Osteoblast (primary cell): ENCODE data around the gene WDR75. TPM values are rescaled to one million over a fixed set of nuclear protein-coding genes. Genes with fewer than 3 reads are reported as not detected.

Source experiments
- DNase-seq: peaks from one replicate; pipeline ENCODE4 v3.0.0; 2011; ENCODE audit warnings: low spot score, mixed read lengths; ENCODE audit not compliant: insufficient read length; ENCODE audit errors: missing footprints
- H2AFZ ChIP-seq: 2 replicates; pipeline ENCODE4 v1.6.0; 2011; ENCODE audit warnings: mild to moderate bottlenecking, low read length
- H3K27ac ChIP-seq: 2 replicates; pipeline ENCODE4 v1.5.1; 2011; ENCODE audit warnings: mild to moderate bottlenecking, low read depth, low read length, moderate library complexity
- H3K27me3 ChIP-seq: 2 replicates; pipeline ENCODE4 v1.6.0; 2012; ENCODE audit warnings: mild to moderate bottlenecking, control low read depth, inconsistent platforms, low read length, moderate library complexity; ENCODE audit not compliant: insufficient read depth
- H3K36me3 ChIP-seq: 2 replicates; pipeline ENCODE4 v1.5.1; 2011; ENCODE audit warnings: mild to moderate bottlenecking, low read length, control low read depth, moderate library complexity; ENCODE audit not compliant: insufficient read depth
- H3K4me1 ChIP-seq: 2 replicates; pipeline ENCODE4 v1.5.1; 2011; ENCODE audit warnings: mild to moderate bottlenecking, low read length, control low read depth, moderate library complexity; ENCODE audit not compliant: insufficient read depth
- H3K4me2 ChIP-seq: 2 replicates; pipeline ENCODE4 v1.6.0; 2011; ENCODE audit warnings: mild to moderate bottlenecking, low read length; ENCODE audit not compliant: insufficient read depth
- H3K4me3 ChIP-seq: fragments of 200-600 bp; sonication (generic); 3 replicates; pipeline ENCODE4 v1.5.1; 2012; ENCODE audit warnings: mild to moderate bottlenecking, low read length, inconsistent platforms; ENCODE audit not compliant: insufficient read depth
- H3K79me2 ChIP-seq: 2 replicates; pipeline ENCODE4 v1.6.0; 2012; ENCODE audit warnings: mild to moderate bottlenecking, low read length, control low read depth, inconsistent platforms; ENCODE audit not compliant: insufficient read depth
- H3K9me3 ChIP-seq: 2 replicates; pipeline ENCODE4 v1.5.1; 2011; ENCODE audit warnings: low read depth, low read length, control low read depth
- H4K20me1 ChIP-seq: 2 replicates; pipeline ENCODE4 v1.6.0; 2012; ENCODE audit warnings: mild to moderate bottlenecking, low read length, control low read depth; ENCODE audit not compliant: insufficient read depth
- total RNA-seq: library from RNA; depleted of rRNA; stranded (reverse); fragments of >200 nt; gene quantifications from 2 replicates; pipeline ENCODE4 v1.2.3, GENCODE V29; 2012
- TF ChIP-seq, protein P1 (sequence below): IDR thresholded peaks from 2 replicates; pipeline ENCODE4 v1.5.1; 2011; ENCODE audit warnings: mild to moderate bottlenecking, low read depth, low read length, moderate library complexity; ENCODE audit errors: extremely low read depth

WDR75 gene
- total RNA-seq, 1 donor, result 36.2 TPM

DNA sequence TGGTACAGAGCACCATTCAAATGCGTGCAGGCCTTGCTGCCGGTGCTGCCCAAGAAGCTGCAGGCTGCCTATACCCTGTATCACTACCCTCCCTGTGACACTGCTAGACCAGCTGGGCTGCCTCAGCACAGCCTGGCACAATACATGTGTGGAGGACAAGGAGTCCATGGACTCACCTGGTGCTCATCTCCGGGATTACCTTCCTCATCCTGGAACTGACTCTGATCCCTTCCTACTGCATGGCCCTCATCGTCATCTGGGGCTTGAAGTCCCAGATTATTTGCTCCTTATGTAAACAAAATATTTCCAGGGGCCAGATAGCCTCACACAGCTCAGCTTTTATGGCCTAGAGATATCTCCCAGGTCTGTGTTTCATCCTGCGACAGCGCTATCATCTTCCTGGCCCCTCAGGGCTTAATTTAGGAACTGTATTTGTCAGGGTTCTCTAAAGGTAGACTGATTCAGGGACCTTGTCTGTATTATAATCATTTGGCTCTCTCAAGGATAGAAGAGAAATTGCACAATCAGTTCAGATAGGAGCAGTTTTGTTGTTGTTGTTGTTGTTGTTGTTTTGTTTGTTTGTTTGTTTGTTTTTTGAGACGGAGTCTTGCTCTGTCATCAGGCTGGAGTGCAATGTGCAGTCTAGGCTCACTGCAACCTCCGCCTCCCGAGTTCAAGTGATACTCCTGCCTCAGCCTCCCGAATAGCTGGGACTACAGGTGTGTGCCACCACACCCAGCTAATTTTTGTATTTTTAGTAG, 42.9 kb downstream of the WDR75 start:
- Histone ChIP-seq H3K9me3 (no peaks in the 10 kb centered on the region), H2AFZ (no peak overlapping the region), H3K27me3 (no peaks in the 10 kb centered on the region), H3K4me3 (no peak overlapping the region), H3K4me1 (no peaks in the 10 kb centered on the region), H4K20me1 (no peaks in the 10 kb centered on the region), H3K4me2 (no peak overlapping the region), H3K36me3 (no peaks in the 10 kb centered on the region), H3K27ac (no peak overlapping the region), H3K79me2 (no peaks in the 10 kb centered on the region)
- TF ChIP-seq, protein P1, sequence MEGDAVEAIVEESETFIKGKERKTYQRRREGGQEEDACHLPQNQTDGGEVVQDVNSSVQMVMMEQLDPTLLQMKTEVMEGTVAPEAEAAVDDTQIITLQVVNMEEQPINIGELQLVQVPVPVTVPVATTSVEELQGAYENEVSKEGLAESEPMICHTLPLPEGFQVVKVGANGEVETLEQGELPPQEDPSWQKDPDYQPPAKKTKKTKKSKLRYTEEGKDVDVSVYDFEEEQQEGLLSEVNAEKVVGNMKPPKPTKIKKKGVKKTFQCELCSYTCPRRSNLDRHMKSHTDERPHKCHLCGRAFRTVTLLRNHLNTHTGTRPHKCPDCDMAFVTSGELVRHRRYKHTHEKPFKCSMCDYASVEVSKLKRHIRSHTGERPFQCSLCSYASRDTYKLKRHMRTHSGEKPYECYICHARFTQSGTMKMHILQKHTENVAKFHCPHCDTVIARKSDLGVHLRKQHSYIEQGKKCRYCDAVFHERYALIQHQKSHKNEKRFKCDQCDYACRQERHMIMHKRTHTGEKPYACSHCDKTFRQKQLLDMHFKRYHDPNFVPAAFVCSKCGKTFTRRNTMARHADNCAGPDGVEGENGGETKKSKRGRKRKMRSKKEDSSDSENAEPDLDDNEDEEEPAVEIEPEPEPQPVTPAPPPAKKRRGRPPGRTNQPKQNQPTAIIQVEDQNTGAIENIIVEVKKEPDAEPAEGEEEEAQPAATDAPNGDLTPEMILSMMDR, result no peak
- peak; percentile 25 for DNase-seq

DNA sequence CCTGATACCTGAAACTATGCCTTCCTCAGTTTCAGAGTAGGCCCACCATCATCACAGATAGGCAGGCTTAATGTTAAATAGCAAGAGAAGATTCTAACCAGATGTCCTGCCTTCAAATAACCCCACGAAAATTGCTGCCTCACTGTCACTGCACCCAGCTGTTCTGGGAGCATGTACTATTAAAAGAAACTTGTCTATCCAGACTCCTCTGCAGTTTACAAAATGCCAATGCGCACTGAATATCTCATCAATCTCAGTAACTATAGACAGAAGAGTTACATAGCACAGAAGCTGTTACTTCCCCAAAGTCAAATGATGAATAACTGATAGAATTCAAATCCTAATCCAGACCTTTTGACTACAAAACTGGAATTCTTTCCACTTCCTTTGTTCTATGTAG, 43.9 kb downstream of the WDR75 start:
- Histone ChIP-seq H3K36me3 (no peaks in the 10 kb centered on the region), H3K4me3 (no peak overlapping the region), H3K27ac (no peak overlapping the region), H2AFZ (no peak overlapping the region), H3K4me1 (no peaks in the 10 kb centered on the region), H4K20me1 (no peaks in the 10 kb centered on the region), H3K27me3 (no peaks in the 10 kb centered on the region), H3K9me3 (no peaks in the 10 kb centered on the region), H3K79me2 (no peaks in the 10 kb centered on the region), H3K4me2 (no peak overlapping the region)
- TF ChIP-seq, protein P1, result no peak
- no peak for DNase-seq

DNA sequence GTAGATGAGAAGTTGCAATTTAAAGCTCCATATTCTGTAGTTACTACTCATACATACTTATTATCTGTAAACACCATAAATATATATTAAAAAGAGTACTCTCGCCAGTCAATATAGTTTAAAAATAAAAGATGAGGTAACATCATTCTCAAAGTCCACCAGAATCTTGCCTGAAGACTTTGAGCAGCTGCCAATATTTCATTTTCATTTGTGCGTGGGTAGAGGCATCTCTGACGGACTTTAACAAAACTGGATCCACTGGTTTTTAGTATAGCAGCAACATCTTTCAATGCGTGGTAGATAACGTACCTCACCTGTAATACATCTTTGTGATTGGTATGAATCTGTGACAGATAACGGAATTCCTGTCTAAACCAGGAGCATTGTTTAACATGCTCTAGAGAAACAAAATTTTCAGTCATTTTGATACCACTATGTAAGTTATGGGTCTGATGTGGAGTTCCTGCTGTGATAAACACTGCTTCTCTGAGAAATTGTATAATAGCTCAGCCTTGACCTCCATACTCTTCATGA, 45.0 kb downstream of the WDR75 start:
- H3K27me3 ChIP-seq, result no peaks in the 10 kb centered on the region
- H3K9me3 ChIP-seq, result no peaks in the 10 kb centered on the region
- no peak overlapping the region for H3K4me3 ChIP-seq
- no peaks in the 10 kb centered on the region for H4K20me1 ChIP-seq
- no peaks in the 10 kb centered on the region for H3K4me1 ChIP-seq
- TF ChIP-seq, protein P1, result no peak
- no peaks in the 10 kb centered on the region for H3K79me2 ChIP-seq
- DNase-seq, result peak; percentile 11
- no peak overlapping the region for H3K4me2 ChIP-seq
- H3K27ac ChIP-seq, result no peak overlapping the region
- H3K36me3 ChIP-seq, result no peaks in the 10 kb centered on the region
- no peak overlapping the region for H2AFZ ChIP-seq

DNA sequence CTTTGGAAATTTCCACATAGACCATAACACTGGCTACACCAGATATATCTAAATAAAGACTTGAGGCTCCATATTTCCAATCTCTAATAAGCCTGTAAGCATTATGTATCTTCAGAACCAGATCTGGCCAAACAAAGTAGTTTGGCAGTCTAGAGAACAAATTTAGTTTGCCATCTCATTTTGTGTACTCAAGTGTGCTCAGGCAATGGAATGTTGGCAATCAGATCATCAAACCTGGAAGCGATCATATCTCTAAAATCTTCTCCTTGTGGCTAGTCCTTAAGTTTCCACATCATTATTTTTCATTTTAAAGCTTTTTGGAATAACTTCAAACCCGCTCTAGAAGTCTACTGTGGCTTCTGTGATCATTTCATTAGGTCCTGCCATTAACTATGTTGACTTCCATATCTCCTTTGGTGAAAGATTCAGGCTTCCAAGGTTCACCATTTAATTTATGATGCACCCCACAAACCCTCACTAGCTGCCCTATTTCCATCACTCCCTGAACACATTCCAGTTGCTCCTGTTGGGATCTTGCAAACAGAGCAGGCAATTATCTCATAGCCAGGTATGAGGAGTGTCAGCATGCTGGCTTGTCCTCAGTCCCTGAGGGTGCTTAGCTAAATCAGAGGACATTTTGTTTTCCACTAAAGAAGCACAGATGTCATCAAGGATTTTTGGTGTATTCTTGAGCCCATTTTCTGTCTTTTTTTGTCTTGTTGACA, 46.2 kb downstream of the WDR75 start:
- no peak overlapping the region for H3K27ac ChIP-seq
- no peak for DNase-seq
- H3K4me3 ChIP-seq, result no peak overlapping the region
- no peaks in the 10 kb centered on the region for H3K79me2 ChIP-seq
- H3K36me3 ChIP-seq, result no peaks in the 10 kb centered on the region
- no peaks in the 10 kb centered on the region for H3K27me3 ChIP-seq
- H3K9me3 ChIP-seq, result no peaks in the 10 kb centered on the region
- H4K20me1 ChIP-seq, result no peaks in the 10 kb centered on the region
- no peak overlapping the region for H2AFZ ChIP-seq
- no peak overlapping the region for H3K4me2 ChIP-seq
- no peaks in the 10 kb centered on the region for H3K4me1 ChIP-seq
- TF ChIP-seq, protein P1, result no peak
